ENCODE results near the gene QSER1. TPM values are rescaled to one million over a fixed set of nuclear protein-coding genes. Genes with fewer than 3 reads are reported as not detected.
"Not testable (repeated sequence)": the region's sequence is repeated elsewhere in the genome, so short reads cannot be mapped to it uniquely, and the experiment has no call there.

The QSER1 gene
- polyA plus RNA-seq, 10 donors = 17.6 to 29.4 (median 24.4) TPM

GRCh38 chr11:32932196-32932595 is 39.6 kb downstream of the QSER1 start:
- no peak for DNase-seq

- DNase-seq = no peak
Observed at GRCh38 chr11:32935462-32936029, 42.9 kb downstream of the QSER1 start.

- DNase-seq = not testable (repeated sequence)
Observed at GRCh38 chr11:32936178-32936577, 43.6 kb downstream of the QSER1 start.

- not testable (repeated sequence) for DNase-seq
Observed at GRCh38 chr11:32937283-32937682, 44.7 kb downstream of the QSER1 start.

GRCh38 chr11:32939046-32939445 is 46.4 kb downstream of the QSER1 start:
- DNase-seq = no peak

- DNase-seq = no peak
Observed at GRCh38 chr11:32939866-32940265, 47.3 kb downstream of the QSER1 start.

GRCh38 chr11:32940865-32941264 is 48.3 kb downstream of the QSER1 start:
- no peak for DNase-seq

GRCh38 chr11:32947978-32948377 is 55.4 kb downstream of the QSER1 start:
- no peak for DNase-seq

- no peak for DNase-seq
Observed at GRCh38 chr11:32949739-32950138, 57.1 kb downstream of the QSER1 start.

GRCh38 chr11:32952421-32952820 is 59.8 kb downstream of the QSER1 start:
- no peak for DNase-seq

- DNase-seq = no peak
Observed at GRCh38 chr11:32953700-32954099, 61.1 kb downstream of the QSER1 start.

GRCh38 chr11:32960553-32961164 is 68.0 kb downstream of the QSER1 start:
- peak; percentile 38 to 63 (median 56) for DNase-seq

GRCh38 chr11:32962016-32962415 is 69.4 kb downstream of the QSER1 start:
- no peak for DNase-seq

- DNase-seq = no peak
Observed at GRCh38 chr11:32963721-32964120, 71.1 kb downstream of the QSER1 start.

GRCh38 chr11:32968541-32968940 is 75.9 kb downstream of the QSER1 start:
- no peak for DNase-seq

GRCh38 chr11:32972233-32972632 is 79.6 kb downstream of the QSER1 start:
- not testable (repeated sequence) for DNase-seq

- no peak for DNase-seq
Observed at GRCh38 chr11:32972781-32973180, 80.2 kb downstream of the QSER1 start.

GRCh38 chr11:32982626-32983025 is 90.0 kb downstream of the QSER1 start:
- DNase-seq = no peak

GRCh38 chr11:32983506-32983905 is 90.9 kb downstream of the QSER1 start:
- no peak for DNase-seq

GRCh38 chr11:32985600-32985999 is 93.0 kb downstream of the QSER1 start:
- DNase-seq = no peak

- no peak for DNase-seq
Observed at GRCh38 chr11:32987851-32988250, 95.2 kb downstream of the QSER1 start.

- no peak for DNase-seq
Observed at GRCh38 chr11:32990481-32990880, 97.9 kb downstream of the QSER1 start.

- DNase-seq = no peak
Observed at GRCh38 chr11:32991427-32991826, 98.8 kb downstream of the QSER1 start.

- DNase-seq = no peak
Observed at GRCh38 chr11:32991898-32992297, 99.3 kb downstream of the QSER1 start.
